GM23338 (cell line): ENCODE measurements around the gene DUSP18. TPM values are rescaled to one million over a fixed set of nuclear protein-coding genes. Genes with fewer than 3 reads are reported as not detected.
A peak's percentile ranks its signal among the peaks of the same experiment; 100 is the strongest.

ENCODE experiments used
- ATAC-seq: fragments of 200-7000 bp; cut with Tn5 transposase; 3 replicates; pipeline ENCODE4 v1.9.1; 2020
- DNase-seq: peaks from one replicate; pipeline ENCODE4 v3.0.0-alpha.2; 2015; ENCODE audit warnings: low spot score
- H2AFZ ChIP-seq: fragments of 200-600 bp; sonication (generic); 2 replicates; pipeline ENCODE4 v1.8.0; 2016; ENCODE audit warnings: antibody characterized with exemption, mild to moderate bottlenecking, moderate library complexity
- H3F3A ChIP-seq: fragments of 200-600 bp; sonication (generic); replicated peaks from 2 replicates; pipeline ENCODE4 v1.8.0; 2017; ENCODE audit warnings: antibody characterized with exemption, mixed run types, low read depth
- H3K27ac ChIP-seq: fragments of 200-600 bp; sonication (generic); 2 replicates; pipeline ENCODE4 v1.6.1; 2016; ENCODE audit warnings: low read depth
- H3K27me3 ChIP-seq: fragments of 200-600 bp; sonication (generic); 2 replicates; pipeline ENCODE4 v1.8.0; 2016; ENCODE audit warnings: mild to moderate bottlenecking, mixed run types, moderate library complexity; ENCODE audit not compliant: insufficient read depth
- H3K36me3 ChIP-seq: fragments of 200-600 bp; sonication (generic); 2 replicates; pipeline ENCODE4 v1.8.0; 2016; ENCODE audit warnings: mild to moderate bottlenecking; ENCODE audit not compliant: insufficient read depth
- H3K4me1 ChIP-seq: fragments of 200-600 bp; sonication (generic); 2 replicates; pipeline ENCODE4 v1.8.0; 2016; ENCODE audit warnings: mild to moderate bottlenecking, moderate library complexity; ENCODE audit not compliant: insufficient read depth
- H3K4me2 ChIP-seq: fragments of 200-600 bp; sonication (generic); 2 replicates; pipeline ENCODE4 v1.7.1; 2017; ENCODE audit warnings: mixed run types
- H3K4me3 ChIP-seq: fragments of 200-600 bp; sonication (generic); 2 replicates; pipeline ENCODE4 v1.6.1; 2016; ENCODE audit warnings: mixed run types
- H3K79me2 ChIP-seq: fragments of 200-600 bp; sonication (generic); replicated peaks from 2 replicates; pipeline ENCODE4 v1.8.0; 2017; ENCODE audit warnings: mild to moderate bottlenecking; ENCODE audit not compliant: insufficient read depth
- H3K9me2 ChIP-seq: fragments of 200-600 bp; sonication (generic); 2 replicates; pipeline ENCODE4 v1.8.0; 2017; ENCODE audit not compliant: insufficient read depth
- H4K20me1 ChIP-seq: fragments of 200-600 bp; sonication (generic); replicated peaks from 2 replicates; pipeline ENCODE4 v1.8.0; 2017; ENCODE audit warnings: mild to moderate bottlenecking; ENCODE audit not compliant: insufficient read depth
- H3K27ac Mint-ChIP-seq: 2 replicates; pipeline ENCODE4 v1.8.0; 2020; ENCODE audit warnings: inconsistent platforms, mild to moderate bottlenecking, moderate library complexity, mixed read lengths
- H3K27me3 Mint-ChIP-seq: 3 replicates; pipeline ENCODE4 v1.8.0; 2022; ENCODE audit warnings: low read depth, mild to moderate bottlenecking, moderate library complexity, mixed read lengths, inconsistent platforms; ENCODE audit not compliant: insufficient read depth, poor library complexity
- H3K36me3 Mint-ChIP-seq: 3 replicates; pipeline ENCODE4 v1.8.0; 2021; ENCODE audit warnings: low read depth, mild to moderate bottlenecking, inconsistent platforms, moderate library complexity, mixed read lengths
- H3K4me1 Mint-ChIP-seq: 3 replicates; pipeline ENCODE4 v1.8.0; 2020; ENCODE audit warnings: mild to moderate bottlenecking, inconsistent platforms, mixed read lengths
- H3K4me3 Mint-ChIP-seq: 3 replicates; pipeline ENCODE4 v1.8.0; 2021; ENCODE audit warnings: moderate library complexity, mild to moderate bottlenecking, inconsistent platforms, mixed read lengths
- H3K9me3 Mint-ChIP-seq: 3 replicates; pipeline ENCODE4 v1.8.0; 2020; ENCODE audit warnings: moderate library complexity, mild to moderate bottlenecking, inconsistent platforms, mixed read lengths
- EZH2 ChIP-seq: fragments of 200-600 bp; sonication (generic); IDR thresholded peaks from one replicate; pipeline ENCODE4 v1.8.0; 2017; ENCODE audit warnings: antibody characterized with exemption, mild to moderate bottlenecking, low read depth; ENCODE audit not compliant: unreplicated experiment
- EZH2phosphoT487 ChIP-seq: fragments of 200-600 bp; sonication (generic); IDR thresholded peaks from one replicate; pipeline ENCODE4 v1.8.1; 2018; ENCODE audit warnings: antibody characterized with exemption; ENCODE audit not compliant: unreplicated experiment
- JUNB ChIP-seq: IDR thresholded peaks from one replicate; pipeline ENCODE4 v1.6.1; 2016; ENCODE audit warnings: antibody characterized with exemption; ENCODE audit not compliant: unreplicated experiment
- ZNF114 ChIP-seq: fragments of 250-450 bp; sonication (Bioruptor Pico); IDR thresholded peaks from 2 replicates; pipeline ENCODE4 v1.5.0; 2020; ENCODE audit warnings: mild to moderate bottlenecking, moderate library complexity
- polyA plus RNA-seq: library from polyadenylated mRNA; unstranded; fragments of >200 nt; fragmentation: Nextera tagmentation; extraction: Ambion mirVana; gene quantifications from 2 replicates; pipeline ENCODE4 v1.2.1, GENCODE V29; 2016
- total RNA-seq: library from RNA; depleted of rRNA; stranded (reverse); fragments of >200 nt; shearing (Covaris generic); gene quantifications from 2 replicates; pipeline ENCODE4 v1.2.3, GENCODE V29; 2014
- TF ChIP-seq, protein P1 (sequence below): fragments of 250-450 bp; sonication (Bioruptor Pico); IDR thresholded peaks from 2 replicates; pipeline ENCODE4 v1.5.0; 2020; ENCODE audit warnings: mild to moderate bottlenecking, moderate library complexity
- TF ChIP-seq, protein P2 (sequence below): IDR thresholded peaks from 2 replicates; pipeline ENCODE4 v1.6.1; 2016; ENCODE audit warnings: antibody characterized with exemption

Gene DUSP18
- total and polyA plus RNA-seq, 2 experiments from 2014 or later, result 2.2 to 2.7 TPM

DNA sequence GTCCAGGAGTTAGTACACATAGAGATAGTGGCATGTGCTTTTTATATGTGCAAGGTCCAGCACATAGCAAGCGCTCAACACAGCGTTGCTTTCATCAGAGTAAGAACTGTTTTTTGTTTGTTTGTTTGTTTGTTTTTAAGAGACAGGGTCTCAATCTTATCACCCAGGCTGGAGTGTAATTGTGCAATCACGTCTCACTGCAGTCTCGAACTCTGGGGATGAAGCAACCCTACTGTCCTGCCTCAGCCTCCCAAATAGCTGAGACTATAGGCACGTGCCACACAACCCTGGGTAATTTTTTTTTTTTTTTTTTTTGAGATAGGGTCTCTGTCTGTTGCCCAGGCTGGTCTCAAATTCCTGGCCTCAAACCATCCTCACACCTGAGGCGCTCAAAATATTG is 49.9 kb downstream of the DUSP18 start (continued):
- TF ChIP-seq, protein P1, sequence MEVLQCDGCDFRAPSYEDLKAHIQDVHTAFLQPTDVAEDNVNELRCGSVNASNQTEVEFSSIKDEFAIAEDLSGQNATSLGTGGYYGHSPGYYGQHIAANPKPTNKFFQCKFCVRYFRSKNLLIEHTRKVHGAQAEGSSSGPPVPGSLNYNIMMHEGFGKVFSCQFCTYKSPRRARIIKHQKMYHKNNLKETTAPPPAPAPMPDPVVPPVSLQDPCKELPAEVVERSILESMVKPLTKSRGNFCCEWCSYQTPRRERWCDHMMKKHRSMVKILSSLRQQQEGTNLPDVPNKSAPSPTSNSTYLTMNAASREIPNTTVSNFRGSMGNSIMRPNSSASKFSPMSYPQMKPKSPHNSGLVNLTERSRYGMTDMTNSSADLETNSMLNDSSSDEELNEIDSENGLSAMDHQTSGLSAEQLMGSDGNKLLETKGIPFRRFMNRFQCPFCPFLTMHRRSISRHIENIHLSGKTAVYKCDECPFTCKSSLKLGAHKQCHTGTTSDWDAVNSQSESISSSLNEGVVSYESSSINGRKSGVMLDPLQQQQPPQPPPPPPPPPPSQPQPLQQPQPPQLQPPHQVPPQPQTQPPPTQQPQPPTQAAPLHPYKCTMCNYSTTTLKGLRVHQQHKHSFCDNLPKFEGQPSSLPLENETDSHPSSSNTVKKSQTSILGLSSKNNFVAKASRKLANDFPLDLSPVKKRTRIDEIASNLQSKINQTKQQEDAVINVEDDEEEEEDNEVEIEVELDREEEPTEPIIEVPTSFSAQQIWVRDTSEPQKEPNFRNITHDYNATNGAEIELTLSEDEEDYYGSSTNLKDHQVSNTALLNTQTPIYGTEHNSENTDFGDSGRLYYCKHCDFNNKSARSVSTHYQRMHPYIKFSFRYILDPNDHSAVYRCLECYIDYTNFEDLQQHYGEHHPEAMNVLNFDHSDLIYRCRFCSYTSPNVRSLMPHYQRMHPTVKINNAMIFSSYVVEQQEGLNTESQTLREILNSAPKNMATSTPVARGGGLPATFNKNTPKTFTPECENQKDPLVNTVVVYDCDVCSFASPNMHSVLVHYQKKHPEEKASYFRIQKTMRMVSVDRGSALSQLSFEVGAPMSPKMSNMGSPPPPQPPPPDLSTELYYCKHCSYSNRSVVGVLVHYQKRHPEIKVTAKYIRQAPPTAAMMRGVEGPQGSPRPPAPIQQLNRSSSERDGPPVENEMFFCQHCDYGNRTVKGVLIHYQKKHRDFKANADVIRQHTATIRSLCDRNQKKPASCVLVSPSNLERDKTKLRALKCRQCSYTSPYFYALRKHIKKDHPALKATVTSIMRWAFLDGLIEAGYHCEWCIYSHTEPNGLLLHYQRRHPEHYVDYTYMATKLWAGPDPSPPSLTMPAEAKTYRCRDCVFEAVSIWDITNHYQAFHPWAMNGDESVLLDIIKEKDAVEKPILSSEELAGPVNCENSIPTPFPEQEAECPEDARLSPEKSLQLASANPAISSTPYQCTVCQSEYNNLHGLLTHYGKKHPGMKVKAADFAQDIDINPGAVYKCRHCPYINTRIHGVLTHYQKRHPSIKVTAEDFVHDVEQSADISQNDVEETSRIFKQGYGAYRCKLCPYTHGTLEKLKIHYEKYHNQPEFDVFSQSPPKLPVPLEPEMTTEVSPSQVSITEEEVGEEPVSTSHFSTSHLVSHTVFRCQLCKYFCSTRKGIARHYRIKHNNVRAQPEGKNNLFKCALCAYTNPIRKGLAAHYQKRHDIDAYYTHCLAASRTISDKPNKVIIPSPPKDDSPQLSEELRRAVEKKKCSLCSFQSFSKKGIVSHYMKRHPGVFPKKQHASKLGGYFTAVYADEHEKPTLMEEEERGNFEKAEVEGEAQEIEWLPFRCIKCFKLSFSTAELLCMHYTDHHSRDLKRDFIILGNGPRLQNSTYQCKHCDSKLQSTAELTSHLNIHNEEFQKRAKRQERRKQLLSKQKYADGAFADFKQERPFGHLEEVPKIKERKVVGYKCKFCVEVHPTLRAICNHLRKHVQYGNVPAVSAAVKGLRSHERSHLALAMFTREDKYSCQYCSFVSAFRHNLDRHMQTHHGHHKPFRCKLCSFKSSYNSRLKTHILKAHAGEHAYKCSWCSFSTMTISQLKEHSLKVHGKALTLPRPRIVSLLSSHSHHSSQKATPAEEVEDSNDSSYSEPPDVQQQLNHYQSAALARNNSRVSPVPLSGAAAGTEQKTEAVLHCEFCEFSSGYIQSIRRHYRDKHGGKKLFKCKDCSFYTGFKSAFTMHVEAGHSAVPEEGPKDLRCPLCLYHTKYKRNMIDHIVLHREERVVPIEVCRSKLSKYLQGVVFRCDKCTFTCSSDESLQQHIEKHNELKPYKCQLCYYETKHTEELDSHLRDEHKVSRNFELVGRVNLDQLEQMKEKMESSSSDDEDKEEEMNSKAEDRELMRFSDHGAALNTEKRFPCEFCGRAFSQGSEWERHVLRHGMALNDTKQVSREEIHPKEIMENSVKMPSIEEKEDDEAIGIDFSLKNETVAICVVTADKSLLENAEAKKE (CRISPR knock-in tag), result no peak
- TF ChIP-seq, protein P2, sequence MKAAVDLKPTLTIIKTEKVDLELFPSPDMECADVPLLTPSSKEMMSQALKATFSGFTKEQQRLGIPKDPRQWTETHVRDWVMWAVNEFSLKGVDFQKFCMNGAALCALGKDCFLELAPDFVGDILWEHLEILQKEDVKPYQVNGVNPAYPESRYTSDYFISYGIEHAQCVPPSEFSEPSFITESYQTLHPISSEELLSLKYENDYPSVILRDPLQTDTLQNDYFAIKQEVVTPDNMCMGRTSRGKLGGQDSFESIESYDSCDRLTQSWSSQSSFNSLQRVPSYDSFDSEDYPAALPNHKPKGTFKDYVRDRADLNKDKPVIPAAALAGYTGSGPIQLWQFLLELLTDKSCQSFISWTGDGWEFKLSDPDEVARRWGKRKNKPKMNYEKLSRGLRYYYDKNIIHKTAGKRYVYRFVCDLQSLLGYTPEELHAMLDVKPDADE, result no peak

DNA sequence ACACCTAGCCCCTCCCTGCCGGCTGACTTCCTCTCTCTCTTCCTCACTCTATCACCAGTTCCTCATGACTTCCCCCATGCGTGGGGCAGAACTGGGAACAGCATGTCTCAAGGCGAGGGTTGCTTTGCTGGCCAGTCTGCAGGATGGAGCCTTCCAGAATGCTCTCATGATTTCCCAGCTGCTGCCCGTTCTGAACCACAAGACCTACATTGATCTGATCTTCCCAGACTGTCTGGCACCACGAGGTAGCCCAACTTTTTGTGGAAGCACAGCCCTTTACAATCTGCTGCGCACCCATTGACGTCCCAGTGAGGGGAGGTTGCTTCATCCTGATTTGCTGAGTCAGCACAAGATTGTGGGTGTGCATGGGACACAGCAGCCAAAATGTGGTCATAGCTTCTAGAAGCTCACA is 52.1 kb downstream of the DUSP18 start:
- H3K79me2 ChIP-seq, result no peaks in the 10 kb centered on the region
- H3K27ac Mint-ChIP-seq, result peak overlapping the region; percentile 36; the same call in 1 of the 2 replicates
- H3K4me3 ChIP-seq, result no peak overlapping the region
- H3K4me2 ChIP-seq, result no peak overlapping the region
- no peak overlapping the region for H2AFZ ChIP-seq
- H3K36me3 Mint-ChIP-seq, result peaks cover 74% of the 10 kb centered on the region
- no peak overlapping the region for H3K27ac ChIP-seq
- no peaks in the 10 kb centered on the region for H3K9me2 ChIP-seq
- H3F3A ChIP-seq, result no peaks in the 10 kb centered on the region
- 0 out of 2 replicates have a peak, but pooled peaks cover 6% of the 10 kb centered on the region for H4K20me1 ChIP-seq
- H3K27me3 ChIP-seq, result no peaks in the 10 kb centered on the region
- no peaks in the 10 kb centered on the region for H3K4me1 Mint-ChIP-seq
- no peaks in the 10 kb centered on the region for H3K4me1 ChIP-seq
- DNase-seq (no peak), ATAC-seq (no peak)
- H3K4me3 Mint-ChIP-seq, result no peak overlapping the region
- peaks cover 11% of the 10 kb centered on the region for H3K36me3 ChIP-seq
- peaks cover 3% of the 10 kb centered on the region for H3K27me3 Mint-ChIP-seq
- H3K9me3 Mint-ChIP-seq, result no peaks in the 10 kb centered on the region
- TF ChIP-seq EZH2 (no peak), JUNB (no peak), ZNF114 (CRISPR knock-in tag) (no peak), EZH2phosphoT487 (no peak)
- TF ChIP-seq, protein P2, result no peak
- TF ChIP-seq, protein P1 (CRISPR knock-in tag), result no peak
